ACC112 (cell line): ENCODE measurements around the gene ZIC4.
A peak's percentile ranks its signal among the peaks of the same experiment; 100 is the strongest.

Experiments
- H2AFZ ChIP-seq: fragments of 200-600 bp; sonication (generic); one replicate; pipeline ENCODE4 v1.6.0; 2017; ENCODE audit warnings: antibody characterized with exemption, low read length; ENCODE audit not compliant: unreplicated experiment
- H3K27ac ChIP-seq: fragments of 200-600 bp; sonication (generic); 2 replicates; pipeline ENCODE4 v1.5.1; 2014; ENCODE audit warnings: low read depth, mild to moderate bottlenecking, antibody characterized with exemption, low read length, moderate library complexity
- H3K27me3 ChIP-seq: fragments of 200-600 bp; sonication (generic); 2 replicates; pipeline ENCODE4 v1.6.1; 2014; ENCODE audit warnings: mild to moderate bottlenecking, antibody characterized with exemption, low read length, moderate library complexity, mixed read lengths; ENCODE audit not compliant: insufficient read depth
- H3K36me3 ChIP-seq: fragments of 200-600 bp; sonication (generic); 2 replicates; pipeline ENCODE4 v1.6.1; 2016; ENCODE audit warnings: mild to moderate bottlenecking, antibody characterized with exemption, low read length, moderate library complexity, mixed read lengths; ENCODE audit not compliant: insufficient read depth
- H3K4me1 ChIP-seq: fragments of 200-600 bp; sonication (generic); one replicate; pipeline ENCODE4 v1.6.1; 2016; ENCODE audit warnings: low read length, mixed read lengths; ENCODE audit not compliant: insufficient read depth, unreplicated experiment, control insufficient read depth
- H3K4me3 ChIP-seq: fragments of 200-600 bp; sonication (generic); 2 replicates; pipeline ENCODE4 v1.5.1; 2014; ENCODE audit warnings: mild to moderate bottlenecking, low read depth, low read length
- H3K79me2 ChIP-seq: fragments of 200-600 bp; sonication (generic); one replicate; pipeline ENCODE4 v1.6.0; 2016; ENCODE audit warnings: low read length; ENCODE audit not compliant: control insufficient read depth, unreplicated experiment, insufficient read depth

ZIC4 gene

GRCh38 chr3:147423798-147424580 is 17.6 kb upstream of the ZIC4 start:
- peaks cover 4% of the 10 kb centered on the region for H3K4me1 ChIP-seq
- H3K79me2 ChIP-seq: no peaks in the 10 kb centered on the region
- H3K4me3 ChIP-seq: no peak overlapping the region
- H3K27me3 ChIP-seq: peaks cover 93% of the 10 kb centered on the region
- H2AFZ ChIP-seq: no peak overlapping the region
- H3K27ac ChIP-seq: no peak overlapping the region
- H3K36me3 ChIP-seq: no peaks in the 10 kb centered on the region

- Histone ChIP-seq H3K36me3 (no peaks in the 10 kb centered on the region), H3K27ac (no peak overlapping the region), H3K4me1 (peaks cover 4% of the 10 kb centered on the region), H3K4me3 (peak overlapping the region; percentile 21; the same call in 1 of the 2 replicates), H2AFZ (no peak overlapping the region), H3K27me3 (peaks cover 95% of the 10 kb centered on the region), H3K79me2 (no peaks in the 10 kb centered on the region)
These were observed 17.1 kb upstream of the ZIC4 start for GRCh38 chr3:147423537-147423797.

GRCh38 chr3:147422601-147423536 is 16.5 kb upstream of the ZIC4 start:
- no peaks in the 10 kb centered on the region for H3K79me2 ChIP-seq
- H3K27ac ChIP-seq: no peak overlapping the region
- peak overlapping the region; percentile 21; the same call in 1 of the 2 replicates for H3K4me3 ChIP-seq
- H2AFZ ChIP-seq: no peak overlapping the region
- H3K36me3 ChIP-seq: no peaks in the 10 kb centered on the region
- peaks cover 96% of the 10 kb centered on the region for H3K27me3 ChIP-seq
- peaks cover 4% of the 10 kb centered on the region for H3K4me1 ChIP-seq

GRCh38 chr3:147422196-147422595 is 15.9 kb upstream of the ZIC4 start:
- H3K4me3 ChIP-seq: no peak overlapping the region
- H3K27me3 ChIP-seq: peaks cover 96% of the 10 kb centered on the region
- no peak overlapping the region for H3K27ac ChIP-seq
- H3K4me1 ChIP-seq: peaks cover 4% of the 10 kb centered on the region
- H3K79me2 ChIP-seq: no peaks in the 10 kb centered on the region
- no peak overlapping the region for H2AFZ ChIP-seq
- H3K36me3 ChIP-seq: no peaks in the 10 kb centered on the region

- Histone ChIP-seq H3K4me3 (no peak overlapping the region), H2AFZ (no peak overlapping the region)
These were observed 15.0 kb upstream of the ZIC4 start for GRCh38 chr3:147421184-147421912.

GRCh38 chr3:147420353-147421183 is 14.2 kb upstream of the ZIC4 start:
- Histone ChIP-seq H3K79me2 (no peaks in the 10 kb centered on the region), H3K4me3 (no peak overlapping the region), H3K27me3 (peaks cover 100% of the 10 kb centered on the region), H3K27ac (no peak overlapping the region), H2AFZ (no peak overlapping the region), H3K36me3 (no peaks in the 10 kb centered on the region), H3K4me1 (peaks cover 4% of the 10 kb centered on the region)

More at GRCh38 chr3:147421184-147421912, 15.0 kb upstream of the ZIC4 start:
- H3K36me3 ChIP-seq: no peaks in the 10 kb centered on the region
- peaks cover 4% of the 10 kb centered on the region for H3K4me1 ChIP-seq
- H3K27ac ChIP-seq: no peak overlapping the region
- H3K27me3 ChIP-seq: peaks cover 100% of the 10 kb centered on the region
- no peaks in the 10 kb centered on the region for H3K79me2 ChIP-seq

- Histone ChIP-seq H2AFZ (no peak overlapping the region), H3K4me3 (peak overlapping the region; percentile 79; the same call in 1 of the 2 replicates), H3K4me1 (peaks cover 4% of the 10 kb centered on the region)
These were observed 13.5 kb upstream of the ZIC4 start for GRCh38 chr3:147419781-147420224.

GRCh38 chr3:147418808-147419701 is 12.7 kb upstream of the ZIC4 start:
- Histone ChIP-seq H3K4me1 (peaks cover 4% of the 10 kb centered on the region), H3K27me3 (peaks cover 100% of the 10 kb centered on the region), H2AFZ (peak overlapping the region; percentile 84), H3K27ac (no peak overlapping the region), H3K79me2 (no peaks in the 10 kb centered on the region), H3K4me3 (peak overlapping the region; percentile 79), H3K36me3 (no peaks in the 10 kb centered on the region)

More at GRCh38 chr3:147419781-147420224, 13.5 kb upstream of the ZIC4 start:
- Histone ChIP-seq H3K36me3 (no peaks in the 10 kb centered on the region), H3K27me3 (peaks cover 100% of the 10 kb centered on the region), H3K79me2 (no peaks in the 10 kb centered on the region), H3K27ac (no peak overlapping the region)

GRCh38 chr3:147418371-147418781 is 12.0 kb upstream of the ZIC4 start:
- peaks cover 99% of the 10 kb centered on the region for H3K27me3 ChIP-seq
- peaks cover 4% of the 10 kb centered on the region for H3K4me1 ChIP-seq
- no peak overlapping the region for H2AFZ ChIP-seq

More at GRCh38 chr3:147418371-147418781, 12.0 kb upstream of the ZIC4 start:
- no peak overlapping the region for H3K27ac ChIP-seq
- peak overlapping the region; percentile 79 for H3K4me3 ChIP-seq
- H3K79me2 ChIP-seq: no peaks in the 10 kb centered on the region
- H3K36me3 ChIP-seq: no peaks in the 10 kb centered on the region
